GM12801 (cell line): ENCODE data around the gene ZNF282.

ENCODE experiments used
- CTCF ChIP-seq: IDR thresholded peaks from one replicate; pipeline ENCODE4 v1.5.1; 2011; ENCODE audit warnings: control low read depth; ENCODE audit not compliant: insufficient read length; ENCODE audit errors: extremely low read depth

The ZNF282 gene

DNA sequence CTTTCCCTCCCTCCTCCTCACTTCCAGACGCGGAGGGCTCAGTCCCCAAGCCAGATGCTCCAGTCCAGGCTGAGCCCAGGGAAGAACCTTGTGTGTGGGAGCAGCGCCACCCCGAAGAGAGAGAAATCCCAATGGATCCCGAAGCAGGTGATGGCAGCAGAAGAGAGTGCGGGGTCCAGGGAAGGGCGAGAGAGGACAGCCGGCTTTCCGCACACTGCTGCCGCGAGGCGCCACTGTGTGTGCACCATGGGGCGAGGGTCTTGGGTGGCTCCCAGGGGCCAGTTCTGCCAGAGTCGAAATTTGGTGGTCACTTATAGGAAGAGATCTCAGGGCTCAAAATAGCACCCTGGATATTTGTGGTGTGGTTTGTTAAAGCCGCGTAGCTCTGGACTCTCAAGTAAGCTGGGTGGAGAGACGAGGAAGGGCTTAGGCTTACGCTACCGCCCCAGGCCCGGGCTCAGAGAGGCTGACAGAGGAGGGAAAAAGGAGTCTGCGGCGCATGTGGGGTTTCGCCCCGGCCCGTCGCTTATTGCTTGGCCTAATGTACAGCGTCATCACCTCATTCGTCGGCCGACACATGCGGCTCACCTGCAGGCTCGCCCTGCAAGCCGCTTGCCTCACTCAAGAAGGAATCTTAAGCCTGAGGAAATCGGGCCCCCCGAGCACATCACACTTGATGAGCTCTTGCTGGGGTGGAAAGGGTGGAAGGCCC, 12.1 kb downstream of the ZNF282 start:
- TF ChIP-seq CTCF = no peak

- no peak for TF ChIP-seq CTCF
These were observed 14.3 kb downstream of the ZNF282 start for GRCh38 chr7:149209518-149210269.

DNA sequence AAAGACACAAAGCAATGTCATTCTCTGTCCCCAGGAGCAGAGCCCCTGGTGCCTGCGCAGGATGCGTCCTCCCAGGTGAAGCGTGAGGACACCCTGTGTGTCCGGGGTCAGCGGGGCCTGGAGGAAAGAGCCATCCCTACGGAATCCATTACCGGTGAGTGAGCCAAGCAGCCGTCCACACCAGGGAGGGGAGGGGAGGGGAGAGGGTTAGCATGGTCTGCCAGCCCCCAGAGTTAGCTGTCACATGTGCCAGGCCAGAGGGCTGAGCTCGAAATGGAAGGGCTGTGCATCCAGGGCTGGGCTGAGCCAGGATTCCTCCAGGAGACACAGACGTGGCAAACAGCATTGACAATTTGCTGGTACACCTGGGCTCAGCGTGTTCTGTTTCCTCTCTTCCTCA, 15.2 kb downstream of the ZNF282 start:
- no peak for TF ChIP-seq CTCF

DNA sequence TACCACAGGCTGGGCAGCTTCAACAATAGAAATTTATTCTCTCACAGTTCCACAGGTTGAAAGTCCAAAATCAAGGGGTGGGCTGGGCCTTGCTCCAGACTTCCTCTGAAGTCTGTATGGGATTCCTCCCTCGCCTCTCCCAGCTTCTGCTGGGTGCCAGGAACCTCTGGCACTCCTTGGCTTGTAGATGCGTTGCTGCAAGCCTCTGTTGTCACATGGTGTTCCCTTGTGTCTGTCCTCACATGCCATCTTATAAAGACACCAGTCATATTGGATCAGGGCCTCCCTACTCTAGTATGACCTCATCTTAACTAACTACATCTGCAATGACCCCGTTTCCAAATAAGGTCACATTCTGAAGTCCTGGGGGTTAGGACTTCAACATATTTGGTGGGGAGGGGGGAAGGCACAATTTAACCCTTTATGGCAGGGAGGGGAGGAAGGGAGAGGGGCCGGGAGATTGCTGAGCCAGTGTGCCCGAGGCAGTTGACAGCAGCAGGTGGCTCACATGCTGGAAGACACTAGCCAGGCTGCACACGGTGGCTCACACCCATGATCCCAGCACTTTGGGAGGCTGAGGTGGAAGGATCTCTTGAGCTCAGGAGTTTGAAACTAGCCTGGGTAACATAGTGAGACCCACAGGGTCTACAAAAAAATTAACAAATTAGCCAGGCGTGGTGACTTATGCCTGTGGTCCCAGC, 18.8 kb downstream of the ZNF282 start:
- TF ChIP-seq CTCF = no peak

- no peak for TF ChIP-seq CTCF
These were observed 21.1 kb downstream of the ZNF282 start for GRCh38 chr7:149216402-149216801.

DNA sequence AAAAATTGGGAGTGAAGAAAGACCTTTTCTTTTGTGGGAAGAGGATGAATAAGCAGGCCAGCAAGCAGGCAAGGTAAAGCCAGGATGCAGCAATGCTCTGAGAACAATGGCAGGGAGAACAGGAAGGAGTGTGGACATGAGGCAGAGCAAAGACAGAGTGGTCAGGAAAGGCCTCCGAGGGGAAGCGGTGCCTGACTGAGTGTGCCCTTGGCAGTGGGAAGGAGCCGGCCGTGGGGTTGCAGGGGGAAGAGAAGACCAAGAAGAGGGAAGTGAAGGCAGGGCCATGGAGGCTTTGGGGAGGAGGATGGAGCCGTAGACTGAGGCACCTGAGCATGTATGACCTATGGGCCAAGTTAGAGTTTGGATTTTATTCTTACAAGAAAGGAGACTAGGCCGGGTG, 22.2 kb downstream of the ZNF282 start:
- TF ChIP-seq CTCF = no peak
